ENCODE results near the gene OPRL1.

The OPRL1 gene

GRCh38 chr20:64067005-64067632 is 12.8 kb upstream of the OPRL1 start:
- WGBS (ENCODE audit: insufficient coverage), result 100% methylated on average over 3 of the region's 6 CpGs
- POLR2A ChIA-PET, result interaction anchor here (0.9 kb wide), 1 partner anchor 11 kb away, joined by 3 read pairs; no protein-coding TSS in a partner anchor
- Histone ChIP-seq H3K36me3 (ENCODE audit: control insufficient read depth in 4 of 4, insufficient read depth in 4 of 4, low read length in 3 of 4) (peaks cover 0 to 11% (median 6%) of the 10 kb centered on the region in 4 experiments), H3K9me3 (ENCODE audit: control extremely low read depth in 1 of 5, control insufficient read depth in 4 of 5, insufficient read depth in 2 of 5, low read depth in 1 of 5, low read length in 4 of 5) (no peaks in the 10 kb centered on the region), H3K27me3 (replicated peaks in 2 of 5; ENCODE audit: control insufficient read depth in 4 of 5, insufficient read depth in 5 of 5, low read length in 4 of 5) (no peaks in the 10 kb centered on the region), H3K4me3 (ENCODE audit: control insufficient read depth in 1 of 7, extremely low read depth in 1 of 7, insufficient read depth in 4 of 7, low read depth in 2 of 7, low read length in 6 of 7) (no peak overlapping the region), H3K27ac (ENCODE audit: insufficient read depth in 1 of 2, low read depth in 1 of 2, low read length in 2 of 2, poor library complexity in 1 of 2, severe bottlenecking in 2 of 2) (no peak overlapping the region), H3K4me1 (ENCODE audit: control extremely low read depth in 1 of 4, control insufficient read depth in 4 of 4, insufficient read depth in 4 of 4, low read length in 3 of 4) (peaks cover 2 to 83% (median 80%) of the 10 kb centered on the region in 4 experiments)
- CTCF ChIA-PET, result interaction anchor here (1.2 to 3.5 kb wide), 3 partner anchors 11 to 29 kb away, joined by 4 to 43 read pairs (median 4); partner anchors contain the start of genes OPRL1 and RGS19
- no peak for DNase-seq

GRCh38 chr20:64067733-64068307 is 12.1 kb upstream of the OPRL1 start:
- H3K27ac ChIP-seq (ENCODE audit: insufficient read depth in 1 of 2, low read depth in 1 of 2, low read length in 2 of 2, poor library complexity in 1 of 2, severe bottlenecking in 2 of 2), result no peak overlapping the region
- no peak overlapping the region for H3K4me3 ChIP-seq (ENCODE audit: control insufficient read depth in 1 of 7, extremely low read depth in 1 of 7, insufficient read depth in 4 of 7, low read depth in 2 of 7, low read length in 6 of 7)
- POLR2A ChIA-PET, result interaction anchor here (0.9 kb wide), 1 partner anchor 10 kb away, joined by 3 read pairs; no protein-coding TSS in a partner anchor
- H3K9me3 ChIP-seq (ENCODE audit: control extremely low read depth in 1 of 5, control insufficient read depth in 4 of 5, insufficient read depth in 2 of 5, low read depth in 1 of 5, low read length in 4 of 5), result no peaks in the 10 kb centered on the region
- no peaks in the 10 kb centered on the region for H3K27me3 ChIP-seq (replicated peaks in 2 of 5; ENCODE audit: control insufficient read depth in 4 of 5, insufficient read depth in 5 of 5, low read length in 4 of 5)
- no peak for DNase-seq
- CTCF ChIA-PET, result interaction anchor here (0.9 to 19.6 kb wide), 7 partner anchors 11 to 50 kb away, joined by 3 to 178 read pairs (median 12); partner anchors contain the start of genes OPRL1, RGS19 and SOX18
- WGBS (ENCODE audit: insufficient coverage), result 68% methylated on average over 12 of the region's 12 CpGs
- H3K36me3 ChIP-seq (ENCODE audit: control insufficient read depth in 4 of 4, insufficient read depth in 4 of 4, low read length in 3 of 4), result peaks cover 0 to 18% (median 11%) of the 10 kb centered on the region in 4 experiments
- peaks cover 2 to 83% (median 80%) of the 10 kb centered on the region in 4 experiments for H3K4me1 ChIP-seq (ENCODE audit: control extremely low read depth in 1 of 4, control insufficient read depth in 4 of 4, insufficient read depth in 4 of 4, low read length in 3 of 4)

- Histone ChIP-seq H3K9me3 (ENCODE audit: control extremely low read depth in 1 of 5, control insufficient read depth in 4 of 5, insufficient read depth in 2 of 5, low read depth in 1 of 5, low read length in 4 of 5) (no peaks in the 10 kb centered on the region), H3K36me3 (ENCODE audit: control insufficient read depth in 4 of 4, insufficient read depth in 4 of 4, low read length in 3 of 4) (peaks cover 0 to 26% (median 15%) of the 10 kb centered on the region in 4 experiments), H3K4me3 (ENCODE audit: control insufficient read depth in 1 of 7, extremely low read depth in 1 of 7, insufficient read depth in 4 of 7, low read depth in 2 of 7, low read length in 6 of 7) (no peak overlapping the region), H3K4me1 (ENCODE audit: control extremely low read depth in 1 of 4, control insufficient read depth in 4 of 4, insufficient read depth in 4 of 4, low read length in 3 of 4) (peaks cover 2 to 85% (median 83%) of the 10 kb centered on the region in 4 experiments), H3K27ac (ENCODE audit: insufficient read depth in 1 of 2, low read depth in 1 of 2, low read length in 2 of 2, poor library complexity in 1 of 2, severe bottlenecking in 2 of 2) (no peak overlapping the region), H3K27me3 (replicated peaks in 2 of 5; ENCODE audit: control insufficient read depth in 4 of 5, insufficient read depth in 5 of 5, low read length in 4 of 5) (no peaks in the 10 kb centered on the region)
- ChIA-PET POLR2A (no interaction called here), CTCF (interaction anchor here (0.9 to 19.6 kb wide), 7 partner anchors 11 to 50 kb away, joined by 3 to 178 read pairs (median 12); partner anchors contain the start of genes OPRL1, RGS19 and SOX18)
- 36% methylated on average over 10 of the region's 12 CpGs for WGBS (ENCODE audit: insufficient coverage)
- peak in 2 of 3 donors; percentile 72 to 79 for DNase-seq
These were observed 11.3 kb upstream of the OPRL1 start for GRCh38 chr20:64068386-64069208.

- H3K27ac ChIP-seq (ENCODE audit: insufficient read depth in 1 of 2, low read depth in 1 of 2, low read length in 2 of 2, poor library complexity in 1 of 2, severe bottlenecking in 2 of 2), result no peak overlapping the region
- no peak overlapping the region for H3K4me3 ChIP-seq (ENCODE audit: control insufficient read depth in 1 of 7, extremely low read depth in 1 of 7, insufficient read depth in 4 of 7, low read depth in 2 of 7, low read length in 6 of 7)
- DNase-seq, result no peak
- no peaks in the 10 kb centered on the region for H3K9me3 ChIP-seq (ENCODE audit: control extremely low read depth in 1 of 5, control insufficient read depth in 4 of 5, insufficient read depth in 2 of 5, low read depth in 1 of 5, low read length in 4 of 5)
- peaks cover 0 to 32% (median 19%) of the 10 kb centered on the region in 4 experiments for H3K36me3 ChIP-seq (ENCODE audit: control insufficient read depth in 4 of 4, insufficient read depth in 4 of 4, low read length in 3 of 4)
- ChIA-PET POLR2A (interaction anchor here (1.2 to 1.3 kb wide), 2 partner anchors 9 to 11 kb away, joined by 3 to 5 read pairs; partner anchors contain the start of genes OPRL1 and RGS19), CTCF (interaction anchor here (1.3 to 19.6 kb wide), 7 partner anchors 9 to 49 kb away, joined by 4 to 178 read pairs (median 12); partner anchors contain the start of genes C20orf204, OPRL1, RGS19 and SOX18)
- 88% methylated on average over 18 of the region's 20 CpGs for WGBS (ENCODE audit: insufficient coverage)
- H3K4me1 ChIP-seq (ENCODE audit: control extremely low read depth in 1 of 4, control insufficient read depth in 4 of 4, insufficient read depth in 4 of 4, low read length in 3 of 4), result peaks cover 2 to 82% (median 78%) of the 10 kb centered on the region in 4 experiments
- no peaks in the 10 kb centered on the region for H3K27me3 ChIP-seq (replicated peaks in 2 of 5; ENCODE audit: control insufficient read depth in 4 of 5, insufficient read depth in 5 of 5, low read length in 4 of 5)
These were observed 10.7 kb upstream of the OPRL1 start for GRCh38 chr20:64069209-64069613.

GRCh38 chr20:64069614-64070243 is 10.2 kb upstream of the OPRL1 start:
- no peak for DNase-seq
- H3K27me3 ChIP-seq (replicated peaks in 2 of 5; ENCODE audit: control insufficient read depth in 4 of 5, insufficient read depth in 5 of 5, low read length in 4 of 5), result no peaks in the 10 kb centered on the region
- peaks cover 2 to 83% (median 74%) of the 10 kb centered on the region in 4 experiments for H3K4me1 ChIP-seq (ENCODE audit: control extremely low read depth in 1 of 4, control insufficient read depth in 4 of 4, insufficient read depth in 4 of 4, low read length in 3 of 4)
- 60% methylated on average over 13 of the region's 14 CpGs for WGBS (ENCODE audit: insufficient coverage)
- ChIA-PET POLR2A (interaction anchor here (1.2 to 1.3 kb wide), 2 partner anchors 9 to 10 kb away, joined by 3 to 5 read pairs; partner anchors contain the start of genes OPRL1 and RGS19), CTCF (interaction anchor here (1.3 to 19.6 kb wide), 8 partner anchors 10 to 48 kb away, joined by 3 to 178 read pairs (median 10); partner anchors contain the start of genes C20orf204, OPRL1, RGS19 and SOX18)
- H3K27ac ChIP-seq (ENCODE audit: insufficient read depth in 1 of 2, low read depth in 1 of 2, low read length in 2 of 2, poor library complexity in 1 of 2, severe bottlenecking in 2 of 2), result no peak overlapping the region
- peaks cover 0 to 37% (median 21%) of the 10 kb centered on the region in 4 experiments for H3K36me3 ChIP-seq (ENCODE audit: control insufficient read depth in 4 of 4, insufficient read depth in 4 of 4, low read length in 3 of 4)
- H3K9me3 ChIP-seq (ENCODE audit: control extremely low read depth in 1 of 5, control insufficient read depth in 4 of 5, insufficient read depth in 2 of 5, low read depth in 1 of 5, low read length in 4 of 5), result no peaks in the 10 kb centered on the region
- H3K4me3 ChIP-seq (ENCODE audit: control insufficient read depth in 1 of 7, extremely low read depth in 1 of 7, insufficient read depth in 4 of 7, low read depth in 2 of 7, low read length in 6 of 7), result no peak overlapping the region

Data from common myeloid progenitor, CD34-positive (primary cell).